NK-92 treated with Interleukin-12 subunit alpha and Interleukin-12 subunit beta, amount 100 ng/mL, for 24 hours (cell line): ENCODE results near the gene FMN2.
A peak's percentile ranks its signal among the peaks of the same experiment; 100 is the strongest.

ENCODE experiments used
- DNase-seq: peaks from one replicate; lab custom pipeline; 2025; lab: John Stamatoyannopoulos, UW

The FMN2 gene

GRCh38 chr1:240492832-240493440, 401.3 kb downstream of the FMN2 start:
- DNase-seq = no peak

- no peak for DNase-seq
Measured at GRCh38 chr1:240495601-240496000, 403.9 kb downstream of the FMN2 start.

- no peak for DNase-seq
Measured at GRCh38 chr1:240496356-240496755, 404.7 kb downstream of the FMN2 start.

GRCh38 chr1:240496941-240497340, 405.3 kb downstream of the FMN2 start:
- no peak for DNase-seq

GRCh38 chr1:240497908-240498307, 406.2 kb downstream of the FMN2 start:
- DNase-seq = no peak

- no peak for DNase-seq
Measured at GRCh38 chr1:240498335-240498734, 406.7 kb downstream of the FMN2 start.

GRCh38 chr1:240499012-240499411, 407.3 kb downstream of the FMN2 start:
- peak; percentile 16 for DNase-seq

GRCh38 chr1:240500647-240501046, 409.0 kb downstream of the FMN2 start:
- no peak for DNase-seq

- no peak for DNase-seq
Measured at GRCh38 chr1:240501115-240501514, 409.4 kb downstream of the FMN2 start.

- no peak for DNase-seq
Measured at GRCh38 chr1:240503036-240503435, 411.4 kb downstream of the FMN2 start.

- no peak for DNase-seq
Measured at GRCh38 chr1:240503558-240503957, 411.9 kb downstream of the FMN2 start.

GRCh38 chr1:240506176-240506575, 414.5 kb downstream of the FMN2 start:
- no peak for DNase-seq

GRCh38 chr1:240508201-240508600, 416.5 kb downstream of the FMN2 start:
- no peak for DNase-seq

GRCh38 chr1:240508950-240509349, 417.3 kb downstream of the FMN2 start:
- DNase-seq = no peak

- no peak for DNase-seq
Measured at GRCh38 chr1:240511789-240512188, 420.1 kb downstream of the FMN2 start.

GRCh38 chr1:240515505-240515904, 423.8 kb downstream of the FMN2 start:
- DNase-seq = no peak

- no peak for DNase-seq
Measured at GRCh38 chr1:240516069-240516468, 424.4 kb downstream of the FMN2 start.

GRCh38 chr1:240517891-240518290, 426.2 kb downstream of the FMN2 start:
- no peak for DNase-seq

GRCh38 chr1:240522122-240522822, 430.6 kb downstream of the FMN2 start:
- no peak for DNase-seq

- DNase-seq = no peak
Measured at GRCh38 chr1:240524356-240525069, 432.8 kb downstream of the FMN2 start.
